HepG2 (cell line): ENCODE results near the gene SIX4. TPM values are rescaled to one million over a fixed set of nuclear protein-coding genes. Genes with fewer than 3 reads are reported as not detected.
A peak's percentile ranks its signal among the peaks of the same experiment; 100 is the strongest.

ENCODE experiments used
- AGO2 ChIP-seq: fragments of 200-400 bp; formaldehyde crosslinking; optimal IDR thresholded peaks from 2 replicates; pipeline ENCODE3; 2017; ENCODE audit warnings: mild to moderate bottlenecking, low read depth, low read length, moderate library complexity
- ERF ChIP-seq: IDR thresholded peaks from 2 replicates; pipeline ENCODE4 v1.6.1; 2018; ENCODE audit warnings: missing biosample characterization, missing genetic modification reagents
- GATAD2A ChIP-seq: IDR thresholded peaks from 2 replicates; pipeline ENCODE4 v1.6.1; 2016
- HMGA1 ChIP-seq: sonication (generic); formaldehyde crosslinking; conservative IDR thresholded peaks from 2 replicates; pipeline ENCODE4 v1.4.0; 2020; ENCODE audit warnings: missing genetic modification reagents
- JUN ChIP-seq: sonication (generic); formaldehyde crosslinking; IDR thresholded peaks from 2 replicates; pipeline ENCODE4 v1.4.0; 2020; ENCODE audit warnings: mild to moderate bottlenecking, missing genetic modification reagents
- MAFF ChIP-seq: IDR thresholded peaks from 2 replicates; pipeline ENCODE4 v1.6.1; 2011; ENCODE audit warnings: low read depth, low read length, improper control_type of control experiment
- NFE2L2 ChIP-seq: fragments of 150-350 bp; IDR thresholded peaks from 2 replicates; pipeline ENCODE4 v1.6.1; 2014; ENCODE audit warnings: low read length
- NR2F6 ChIP-seq, 2 experiments: IDR thresholded peaks; 2 replicates each; pipeline ENCODE4 v1.6.1; 2016; ENCODE audit warnings: antibody characterized with exemption in 1 of 2, mild to moderate bottlenecking in 1 of 2
- RAD21 ChIP-seq: fragments of 450-650 bp; formaldehyde crosslinking; IDR thresholded peaks from 2 replicates; pipeline ENCODE4 v1.5.0; 2020; ENCODE audit warnings: mild to moderate bottlenecking
- REXO4 ChIP-seq: sonication (generic); formaldehyde crosslinking; IDR thresholded peaks from 2 replicates; pipeline ENCODE4 v1.8.0; 2022; ENCODE audit warnings: missing genetic modification reagents, mild to moderate bottlenecking, borderline replicate concordance
- SAP130 ChIP-seq: IDR thresholded peaks from 2 replicates; pipeline ENCODE4 v1.6.1; 2016; ENCODE audit warnings: low read depth
- SP5 ChIP-seq: IDR thresholded peaks from 2 replicates; pipeline ENCODE4 v1.6.1; 2016; ENCODE audit warnings: low read depth, borderline replicate concordance
- STAG1 ChIP-seq: sonication (generic); formaldehyde crosslinking; IDR thresholded peaks from 2 replicates; pipeline ENCODE4 v1.4.0; 2020; ENCODE audit warnings: missing genetic modification reagents
- XRCC5 ChIP-seq: fragments of 200-400 bp; formaldehyde crosslinking; optimal IDR thresholded peaks from 2 replicates; pipeline ENCODE3; 2017; ENCODE audit warnings: mild to moderate bottlenecking, low read length
- ZNF256 ChIP-seq: sonication (generic); formaldehyde crosslinking; conservative IDR thresholded peaks from 2 replicates; pipeline ENCODE4 v1.4.0; 2020; ENCODE audit warnings: missing genetic modification reagents
- ZNF337 ChIP-seq: sonication (generic); formaldehyde crosslinking; IDR thresholded peaks from 2 replicates; pipeline ENCODE4 v1.5.1; 2020; ENCODE audit warnings: missing genetic modification reagents, low read depth, mild to moderate bottlenecking, borderline replicate concordance
- ZNF558 ChIP-seq: sonication (generic); formaldehyde crosslinking; IDR thresholded peaks from 2 replicates; pipeline ENCODE4 v1.9.0; 2022; ENCODE audit warnings: mild to moderate bottlenecking, missing genetic modification reagents, borderline replicate concordance
- polyA plus RNA-seq, 8 experiments: library from polyadenylated mRNA; depleted of rRNA in 3 of 8; stranded (reverse) in 7 of 8; unstranded in 1 of 8; fragments of >200 nt; fragmentation: Illumina TruSeq in 4 of 8; extraction: Trizol in 4 of 8; gene quantifications; 2 replicates each; pipeline versions ENCODE4 v1.2.1 to v1.2.3, GENCODE V29; 2011 to 2016; ENCODE audit warnings: low read depth in 4 of 8, missing spikeins in 1 of 8, mixed read lengths in 1 of 8; ENCODE audit not compliant: insufficient read depth in 1 of 8
- total RNA-seq, 5 experiments: library from RNA; depleted of rRNA; stranded (reverse); fragments of >200 nt; fragmentation: Illumina TruSeq; extraction: Trizol; gene quantifications; 2 replicates each; pipeline ENCODE4 v1.2.3, GENCODE V29; 2016; ENCODE audit warnings: low read depth in 1 of 5
- TF ChIP-seq, protein P1 (sequence below), 2 experiments: sonication (generic) in 1 of 2; formaldehyde crosslinking in 1 of 2; IDR thresholded peaks; 2 replicates each; pipeline versions ENCODE4 v1.4.0 to v1.6.1; 2018 to 2020; ENCODE audit warnings: missing genetic modification reagents in 2 of 2, borderline replicate concordance in 1 of 2, low read depth in 1 of 2, mild to moderate bottlenecking in 1 of 2, missing biosample characterization in 1 of 2
- TF ChIP-seq, protein P2 (sequence below): sonication (generic); formaldehyde crosslinking; IDR thresholded peaks from 2 replicates; pipeline ENCODE4 v1.8.0; 2022; ENCODE audit warnings: missing genetic modification reagents, low read depth, mild to moderate bottlenecking, borderline replicate concordance
- TF ChIP-seq, protein P3 (sequence below): sonication (generic); formaldehyde crosslinking; IDR thresholded peaks from 2 replicates; pipeline ENCODE4 v1.4.0; 2020; ENCODE audit warnings: missing genetic modification reagents
- TF ChIP-seq, protein P4 (sequence below): sonication (generic); formaldehyde crosslinking; IDR thresholded peaks from 2 replicates; pipeline ENCODE4 v1.4.0; 2020; ENCODE audit warnings: mild to moderate bottlenecking, missing genetic modification reagents, borderline replicate concordance

Gene SIX4
- total and polyA plus RNA-seq, 2 of the 13 experiments (the other 11 are each of a cell fraction or from before 2014, with no cell fraction given) = 5.0 to 6.0 TPM

DNA sequence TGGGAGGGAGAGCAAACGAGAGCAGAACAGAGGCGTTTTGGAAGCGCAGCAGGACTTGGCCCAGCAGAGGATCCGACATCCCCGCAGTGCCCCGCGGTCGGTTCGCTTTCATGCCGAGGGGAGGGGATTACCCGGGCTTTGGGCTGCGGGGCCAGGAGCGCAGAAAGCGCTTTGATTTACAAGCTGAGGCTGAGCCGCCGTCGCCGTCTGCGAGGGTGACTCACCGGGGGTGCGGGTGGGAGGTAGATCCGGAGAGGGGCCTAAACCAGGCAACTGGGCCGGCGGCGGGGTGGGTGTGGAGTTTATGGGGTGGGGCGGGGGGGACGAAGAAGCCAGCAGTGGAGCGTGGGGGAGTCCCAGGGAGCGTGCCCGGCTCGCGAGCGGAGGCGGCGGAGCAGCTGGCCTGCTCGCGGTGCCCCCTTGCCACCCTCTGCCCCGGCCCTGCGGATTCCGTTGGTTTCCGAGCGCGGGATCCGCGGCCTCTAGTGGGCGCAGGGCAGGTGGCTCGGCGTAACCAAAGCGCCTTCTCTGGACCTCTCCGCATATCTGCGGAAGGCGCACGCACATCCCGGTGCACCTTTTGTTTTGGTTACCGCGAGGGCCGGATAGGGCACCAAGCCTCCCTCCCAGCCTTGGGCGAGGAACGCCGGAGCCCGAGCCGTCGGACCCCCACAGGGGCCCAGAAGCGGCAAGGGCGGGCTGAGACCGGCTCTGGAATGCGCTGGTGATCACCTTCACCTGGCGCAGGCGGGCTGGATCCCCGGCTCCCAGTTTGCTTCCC, 2.6 kb downstream of the SIX4 start (continued):
- TF ChIP-seq, protein P1, sequence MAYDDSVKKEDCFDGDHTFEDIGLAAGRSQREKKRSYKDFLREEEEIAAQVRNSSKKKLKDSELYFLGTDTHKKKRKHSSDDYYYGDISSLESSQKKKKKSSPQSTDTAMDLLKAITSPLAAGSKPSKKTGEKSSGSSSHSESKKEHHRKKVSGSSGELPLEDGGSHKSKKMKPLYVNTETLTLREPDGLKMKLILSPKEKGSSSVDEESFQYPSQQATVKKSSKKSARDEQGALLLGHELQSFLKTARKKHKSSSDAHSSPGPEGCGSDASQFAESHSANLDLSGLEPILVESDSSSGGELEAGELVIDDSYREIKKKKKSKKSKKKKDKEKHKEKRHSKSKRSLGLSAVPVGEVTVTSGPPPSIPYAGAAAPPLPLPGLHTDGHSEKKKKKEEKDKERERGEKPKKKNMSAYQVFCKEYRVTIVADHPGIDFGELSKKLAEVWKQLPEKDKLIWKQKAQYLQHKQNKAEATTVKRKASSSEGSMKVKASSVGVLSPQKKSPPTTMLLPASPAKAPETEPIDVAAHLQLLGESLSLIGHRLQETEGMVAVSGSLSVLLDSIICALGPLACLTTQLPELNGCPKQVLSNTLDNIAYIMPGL (CRISPR knock-in tag; IDR thresholded peaks at IDR 0.05; ENCODE audit: borderline replicate concordance in 1 of 2, low read depth in 1 of 2) = peak; percentile 75 to 87
- TF ChIP-seq ZNF256 (no peak), REXO4 (CRISPR knock-in tag) (no peak), SAP130 (CRISPR knock-in tag) (peak; percentile 51; the same call in 1 of the 2 replicates), AGO2 (peak; percentile 81), NFE2L2 (no peak), MAFF (no peak), RAD21 (peak; percentile 58), ERF (CRISPR knock-in tag) (no peak), GATAD2A (CRISPR knock-in tag) (peak; percentile 34; the same call in 1 of the 2 replicates), HMGA1 (CRISPR knock-in tag) (no peak), JUN (CRISPR knock-in tag) (no peak), SP5 (CRISPR knock-in tag) (peak; percentile 32; the same call in 1 of the 2 replicates), XRCC5 (peak; percentile 10), STAG1 (CRISPR knock-in tag) (peak; percentile 51), ZNF337 (CRISPR knock-in tag) (no peak), NR2F6 (IDR thresholded peaks at IDR 0.05) (no peak), NR2F6 (CRISPR knock-in tag; IDR thresholded peaks at IDR 0.05) (peak; percentile 35; the same call in 1 of the 2 replicates), ZNF558 (no peak)
- TF ChIP-seq, protein P2, sequence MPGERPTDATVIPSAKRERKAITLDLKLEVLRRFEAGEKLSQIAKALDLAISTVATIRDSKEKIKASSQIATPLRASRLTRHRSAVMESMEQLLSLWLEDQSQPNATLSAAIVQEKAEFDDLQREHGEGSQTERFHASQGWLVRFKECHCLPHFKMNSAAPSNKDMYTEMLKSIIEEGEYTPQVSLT (CRISPR knock-in tag) = 0 out of 2 replicates have a peak, but pooled peaks have one; percentile 28
- TF ChIP-seq, protein P3, sequence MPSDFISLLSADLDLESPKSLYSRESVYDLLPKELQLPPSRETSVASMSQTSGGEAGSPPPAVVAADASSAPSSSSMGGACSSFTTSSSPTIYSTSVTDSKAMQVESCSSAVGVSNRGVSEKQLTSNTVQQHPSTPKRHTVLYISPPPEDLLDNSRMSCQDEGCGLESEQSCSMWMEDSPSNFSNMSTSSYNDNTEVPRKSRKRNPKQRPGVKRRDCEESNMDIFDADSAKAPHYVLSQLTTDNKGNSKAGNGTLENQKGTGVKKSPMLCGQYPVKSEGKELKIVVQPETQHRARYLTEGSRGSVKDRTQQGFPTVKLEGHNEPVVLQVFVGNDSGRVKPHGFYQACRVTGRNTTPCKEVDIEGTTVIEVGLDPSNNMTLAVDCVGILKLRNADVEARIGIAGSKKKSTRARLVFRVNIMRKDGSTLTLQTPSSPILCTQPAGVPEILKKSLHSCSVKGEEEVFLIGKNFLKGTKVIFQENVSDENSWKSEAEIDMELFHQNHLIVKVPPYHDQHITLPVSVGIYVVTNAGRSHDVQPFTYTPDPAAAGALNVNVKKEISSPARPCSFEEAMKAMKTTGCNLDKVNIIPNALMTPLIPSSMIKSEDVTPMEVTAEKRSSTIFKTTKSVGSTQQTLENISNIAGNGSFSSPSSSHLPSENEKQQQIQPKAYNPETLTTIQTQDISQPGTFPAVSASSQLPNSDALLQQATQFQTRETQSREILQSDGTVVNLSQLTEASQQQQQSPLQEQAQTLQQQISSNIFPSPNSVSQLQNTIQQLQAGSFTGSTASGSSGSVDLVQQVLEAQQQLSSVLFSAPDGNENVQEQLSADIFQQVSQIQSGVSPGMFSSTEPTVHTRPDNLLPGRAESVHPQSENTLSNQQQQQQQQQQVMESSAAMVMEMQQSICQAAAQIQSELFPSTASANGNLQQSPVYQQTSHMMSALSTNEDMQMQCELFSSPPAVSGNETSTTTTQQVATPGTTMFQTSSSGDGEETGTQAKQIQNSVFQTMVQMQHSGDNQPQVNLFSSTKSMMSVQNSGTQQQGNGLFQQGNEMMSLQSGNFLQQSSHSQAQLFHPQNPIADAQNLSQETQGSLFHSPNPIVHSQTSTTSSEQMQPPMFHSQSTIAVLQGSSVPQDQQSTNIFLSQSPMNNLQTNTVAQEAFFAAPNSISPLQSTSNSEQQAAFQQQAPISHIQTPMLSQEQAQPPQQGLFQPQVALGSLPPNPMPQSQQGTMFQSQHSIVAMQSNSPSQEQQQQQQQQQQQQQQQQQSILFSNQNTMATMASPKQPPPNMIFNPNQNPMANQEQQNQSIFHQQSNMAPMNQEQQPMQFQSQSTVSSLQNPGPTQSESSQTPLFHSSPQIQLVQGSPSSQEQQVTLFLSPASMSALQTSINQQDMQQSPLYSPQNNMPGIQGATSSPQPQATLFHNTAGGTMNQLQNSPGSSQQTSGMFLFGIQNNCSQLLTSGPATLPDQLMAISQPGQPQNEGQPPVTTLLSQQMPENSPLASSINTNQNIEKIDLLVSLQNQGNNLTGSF (CRISPR knock-in tag) = no peak
- TF ChIP-seq, protein P4, sequence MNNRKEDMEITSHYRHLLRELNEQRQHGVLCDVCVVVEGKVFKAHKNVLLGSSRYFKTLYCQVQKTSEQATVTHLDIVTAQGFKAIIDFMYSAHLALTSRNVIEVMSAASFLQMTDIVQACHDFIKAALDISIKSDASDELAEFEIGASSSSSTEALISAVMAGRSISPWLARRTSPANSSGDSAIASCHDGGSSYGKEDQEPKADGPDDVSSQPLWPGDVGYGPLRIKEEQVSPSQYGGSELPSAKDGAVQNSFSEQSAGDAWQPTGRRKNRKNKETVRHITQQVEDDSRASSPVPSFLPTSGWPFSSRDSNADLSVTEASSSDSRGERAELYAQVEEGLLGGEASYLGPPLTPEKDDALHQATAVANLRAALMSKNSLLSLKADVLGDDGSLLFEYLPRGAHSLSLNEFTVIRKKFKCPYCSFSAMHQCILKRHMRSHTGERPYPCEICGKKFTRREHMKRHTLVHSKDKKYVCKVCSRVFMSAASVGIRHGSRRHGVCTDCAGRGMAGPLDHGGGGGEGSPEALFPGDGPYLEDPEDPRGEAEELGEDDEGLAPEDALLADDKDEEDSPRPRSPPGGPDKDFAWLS (CRISPR knock-in tag) = no peak
